OCI-LY3 (cell line): ENCODE results near the gene RNF40.

Experiments
- CTCF ChIP-seq: fragments of 200-600, 300-600 bp; sonication (generic); IDR thresholded peaks from 2 replicates; pipeline ENCODE4 v1.5.1; 2014; ENCODE audit warnings: antibody characterized with exemption, low read length, low read depth
- EZH2phosphoT487 ChIP-seq: fragments of 200-600 bp; shearing (Covaris generic); IDR thresholded peaks from 2 replicates; pipeline ENCODE4 v1.6.1; 2018; ENCODE audit warnings: antibody characterized with exemption, mixed run types, low read depth

- no peak for TF ChIP-seq CTCF
- no peak for TF ChIP-seq EZH2phosphoT487
These were observed 43.4 kb downstream of the RNF40 start for GRCh38 chr16:30805370-30806169.
